GM12864 (cell line): ENCODE data around the gene VSX2.

Experiments used
- DNase-seq: peaks from one replicate; pipeline ENCODE4 v3.0.0-alpha.2; 2011; ENCODE audit warnings: low read depth
- H3K4me3 ChIP-seq: 2 replicates; pipeline ENCODE4 v1.5.1; 2011; ENCODE audit warnings: mild to moderate bottlenecking, low read depth, low read length, control low read depth
- TF ChIP-seq, protein P1 (sequence below): IDR thresholded peaks from 2 replicates; pipeline ENCODE4 v1.5.1; 2011; ENCODE audit warnings: low read depth, mild to moderate bottlenecking, moderate library complexity, low read length, control low read depth, inconsistent platforms; ENCODE audit errors: missing control alignments

VSX2 gene

DNA sequence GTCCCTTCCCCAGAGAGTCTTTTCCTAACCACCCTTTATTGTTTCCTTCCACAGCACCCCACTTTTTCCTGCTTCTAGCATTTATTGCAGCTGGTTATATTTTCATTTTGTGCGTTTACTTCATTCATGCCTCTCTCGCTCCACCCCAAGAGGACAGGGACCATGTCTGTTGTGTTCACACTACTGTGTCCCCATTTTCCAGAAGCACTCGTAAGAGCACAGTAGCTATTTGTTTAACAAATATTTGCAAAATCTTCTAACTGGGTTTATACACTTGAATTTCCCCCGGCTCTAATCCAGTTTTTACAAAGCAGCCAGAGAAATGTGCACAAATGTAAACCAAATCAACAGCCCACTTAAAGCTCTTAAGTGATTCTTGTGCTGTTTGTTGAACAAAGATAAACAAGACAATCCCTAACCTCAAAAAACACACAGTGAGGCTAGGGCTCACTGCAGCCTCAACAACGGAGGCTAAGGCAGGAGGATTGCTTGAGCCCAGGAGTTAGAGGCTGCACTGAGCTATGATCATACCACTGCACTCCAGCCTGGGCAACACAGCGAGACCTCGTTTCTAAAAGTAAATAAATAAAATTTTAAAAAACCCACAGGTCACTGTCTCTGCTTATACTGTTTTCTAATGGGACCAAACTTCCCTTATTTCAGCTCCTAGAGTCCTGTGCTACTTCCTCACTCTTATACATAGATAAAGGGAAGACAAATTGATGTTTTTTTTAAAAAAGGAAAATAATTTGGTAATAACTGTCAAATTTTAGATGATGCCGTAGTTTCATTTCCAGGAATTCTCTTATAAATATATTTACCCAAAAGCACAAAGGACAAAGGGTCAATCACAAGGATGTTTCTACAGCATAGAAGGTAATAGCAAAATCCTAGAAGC, 70.1 kb downstream of the VSX2 start:
- DNase-seq = no peak
- TF ChIP-seq, protein P1, sequence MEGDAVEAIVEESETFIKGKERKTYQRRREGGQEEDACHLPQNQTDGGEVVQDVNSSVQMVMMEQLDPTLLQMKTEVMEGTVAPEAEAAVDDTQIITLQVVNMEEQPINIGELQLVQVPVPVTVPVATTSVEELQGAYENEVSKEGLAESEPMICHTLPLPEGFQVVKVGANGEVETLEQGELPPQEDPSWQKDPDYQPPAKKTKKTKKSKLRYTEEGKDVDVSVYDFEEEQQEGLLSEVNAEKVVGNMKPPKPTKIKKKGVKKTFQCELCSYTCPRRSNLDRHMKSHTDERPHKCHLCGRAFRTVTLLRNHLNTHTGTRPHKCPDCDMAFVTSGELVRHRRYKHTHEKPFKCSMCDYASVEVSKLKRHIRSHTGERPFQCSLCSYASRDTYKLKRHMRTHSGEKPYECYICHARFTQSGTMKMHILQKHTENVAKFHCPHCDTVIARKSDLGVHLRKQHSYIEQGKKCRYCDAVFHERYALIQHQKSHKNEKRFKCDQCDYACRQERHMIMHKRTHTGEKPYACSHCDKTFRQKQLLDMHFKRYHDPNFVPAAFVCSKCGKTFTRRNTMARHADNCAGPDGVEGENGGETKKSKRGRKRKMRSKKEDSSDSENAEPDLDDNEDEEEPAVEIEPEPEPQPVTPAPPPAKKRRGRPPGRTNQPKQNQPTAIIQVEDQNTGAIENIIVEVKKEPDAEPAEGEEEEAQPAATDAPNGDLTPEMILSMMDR = no peak

DNA sequence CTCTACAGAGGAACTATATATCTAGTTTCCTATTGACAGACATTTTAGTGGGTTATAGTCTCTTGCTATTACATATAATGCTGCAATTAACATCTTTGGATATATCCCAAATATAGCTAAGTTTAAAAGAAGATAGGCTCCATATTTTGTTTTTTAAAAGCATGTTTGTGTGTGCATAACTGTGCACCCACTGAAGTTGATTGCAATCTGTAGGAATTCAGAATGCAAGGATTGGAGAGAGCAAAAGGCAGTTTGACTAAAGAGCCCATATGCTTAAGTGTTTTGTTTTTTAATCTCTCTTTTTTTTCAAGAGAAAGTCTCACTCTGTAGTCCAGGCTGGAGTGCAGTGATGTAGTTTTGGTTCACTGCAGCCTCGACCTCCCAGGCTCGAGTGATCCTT, 72.9 kb downstream of the VSX2 start:
- TF ChIP-seq, protein P1 = no peak
- no peak for DNase-seq
- no peak overlapping the region for H3K4me3 ChIP-seq

More for the DNA sequence above, 70.1 kb downstream of the VSX2 start:
- H3K4me3 ChIP-seq = no peak overlapping the region
